ENCODE data around the gene C9orf72. TPM values are rescaled to one million over a fixed set of nuclear protein-coding genes. Genes with fewer than 3 reads are reported as not detected.
A peak's percentile ranks its signal among the peaks of the same experiment; 100 is the strongest.
"Not testable (repeated sequence)": the region's sequence is repeated elsewhere in the genome, so short reads cannot be mapped to it uniquely, and the experiment has no call there.

C9orf72 gene
- 20.2 and 20.3 TPM in 2 replicates for total RNA-seq

GRCh38 chr9:27572918-27573633 is at the start of gene C9orf72:
Gene C9orf72 (minus strand): TSS chr9:27573481. CDS start chr9:27567120, 6,361 bp downstream.
- Histone ChIP-seq H3K27me3 (ENCODE audit: control insufficient read depth, insufficient read depth, low read length) (no peaks in the 10 kb centered on the region), H3K4me3 (ENCODE audit: low read depth, low read length) (peak within 1 kb of the TSS; percentile 60), H3K36me3 (ENCODE audit: control insufficient read depth, insufficient read depth, low read length) (no peaks in the 10 kb centered on the region)
- DNase-seq (ENCODE audit: low read depth), result no peak
- no peak for TF ChIP-seq CTCF (IDR thresholded peaks at IDR 0.05; ENCODE audit: insufficient read depth, low read length, severe bottlenecking)
- no peak for FAIRE-seq

- DNase-seq (ENCODE audit: low read depth) (peak; percentile 18), FAIRE-seq (no peak)
- no peak overlapping the region for H3K4me3 ChIP-seq (ENCODE audit: low read depth, low read length)
- no peaks in the 10 kb centered on the region for H3K36me3 ChIP-seq (ENCODE audit: control insufficient read depth, insufficient read depth, low read length)
- no peak for TF ChIP-seq CTCF (IDR thresholded peaks at IDR 0.05; ENCODE audit: insufficient read depth, low read length, severe bottlenecking)
- H3K27me3 ChIP-seq (ENCODE audit: control insufficient read depth, insufficient read depth, low read length), result no peaks in the 10 kb centered on the region
Observed at GRCh38 chr9:27622693-27623340, 49.5 kb upstream of the C9orf72 start.

- DNase-seq (ENCODE audit: low read depth) (no peak), FAIRE-seq (no peak)
Observed at GRCh38 chr9:27619743-27620142, 46.5 kb upstream of the C9orf72 start.

GRCh38 chr9:27618066-27618465 is 44.8 kb upstream of the C9orf72 start:
- DNase-seq (ENCODE audit: low read depth), result peak; percentile 58
- H3K27me3 ChIP-seq (ENCODE audit: control insufficient read depth, insufficient read depth, low read length), result no peaks in the 10 kb centered on the region
- H3K4me3 ChIP-seq (ENCODE audit: low read depth, low read length), result no peak overlapping the region
- H3K36me3 ChIP-seq (ENCODE audit: control insufficient read depth, insufficient read depth, low read length), result no peaks in the 10 kb centered on the region
- FAIRE-seq, result no peak
- no peak for TF ChIP-seq CTCF (IDR thresholded peaks at IDR 0.05; ENCODE audit: insufficient read depth, low read length, severe bottlenecking)

More at GRCh38 chr9:27619743-27620142, 46.5 kb upstream of the C9orf72 start:
- Histone ChIP-seq H3K4me3 (ENCODE audit: low read depth, low read length) (no peak overlapping the region), H3K36me3 (ENCODE audit: control insufficient read depth, insufficient read depth, low read length) (no peaks in the 10 kb centered on the region), H3K27me3 (ENCODE audit: control insufficient read depth, insufficient read depth, low read length) (no peaks in the 10 kb centered on the region)
- no peak for TF ChIP-seq CTCF (IDR thresholded peaks at IDR 0.05; ENCODE audit: insufficient read depth, low read length, severe bottlenecking)

GRCh38 chr9:27614551-27614950 is 41.3 kb upstream of the C9orf72 start:
- Histone ChIP-seq H3K36me3 (ENCODE audit: control insufficient read depth, insufficient read depth, low read length) (no peaks in the 10 kb centered on the region), H3K27me3 (ENCODE audit: control insufficient read depth, insufficient read depth, low read length) (no peaks in the 10 kb centered on the region), H3K4me3 (ENCODE audit: low read depth, low read length) (no peak overlapping the region)
- TF ChIP-seq CTCF (IDR thresholded peaks at IDR 0.05; ENCODE audit: insufficient read depth, low read length, severe bottlenecking), result no peak
- DNase-seq (ENCODE audit: low read depth) (no peak), FAIRE-seq (no peak)

- FAIRE-seq, result not testable (repeated sequence)
Observed at GRCh38 chr9:27612036-27612435, 38.8 kb upstream of the C9orf72 start.

More at GRCh38 chr9:27612036-27612435, 38.8 kb upstream of the C9orf72 start:
- not testable (repeated sequence) for H3K4me3 ChIP-seq (ENCODE audit: low read depth, low read length); DNase-seq (ENCODE audit: low read depth); H3K36me3 ChIP-seq (ENCODE audit: control insufficient read depth, insufficient read depth, low read length); H3K27me3 ChIP-seq (ENCODE audit: control insufficient read depth, insufficient read depth, low read length)

All from bronchial epithelial cell (primary cell).